ENCODE results near the gene FAM114A1.

FAM114A1 gene

DNA sequence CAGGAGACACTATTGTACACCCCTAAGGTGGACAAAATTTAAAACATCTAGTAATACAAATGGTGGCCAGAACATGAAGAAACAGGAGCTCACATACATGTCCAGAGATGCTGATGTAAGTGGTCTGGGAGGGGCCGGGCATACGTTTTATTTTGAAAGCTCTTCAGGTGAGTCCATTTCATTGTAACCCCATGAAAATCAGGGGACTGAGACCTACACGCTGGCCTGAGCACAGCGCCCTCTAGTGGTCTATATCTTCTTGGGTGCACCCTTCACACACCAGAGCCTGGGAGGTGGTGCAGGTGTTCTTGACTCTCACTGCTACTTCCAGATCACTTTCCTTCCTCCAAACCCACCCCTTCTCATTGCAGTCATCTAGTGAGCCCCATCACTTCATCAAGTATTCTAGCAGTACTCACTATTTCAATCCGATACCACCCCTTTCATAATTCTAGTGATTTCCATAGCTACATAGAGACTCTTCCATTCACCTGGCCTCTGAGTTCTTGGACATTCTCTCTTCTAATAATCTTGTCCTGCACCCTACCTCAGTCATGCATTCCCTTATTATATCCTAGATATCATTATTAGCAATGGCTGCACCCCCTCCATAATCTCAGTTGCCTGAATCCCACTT lies 6.7 kb upstream of the FAM114A1 start:
- no peak for DNase-seq

DNA sequence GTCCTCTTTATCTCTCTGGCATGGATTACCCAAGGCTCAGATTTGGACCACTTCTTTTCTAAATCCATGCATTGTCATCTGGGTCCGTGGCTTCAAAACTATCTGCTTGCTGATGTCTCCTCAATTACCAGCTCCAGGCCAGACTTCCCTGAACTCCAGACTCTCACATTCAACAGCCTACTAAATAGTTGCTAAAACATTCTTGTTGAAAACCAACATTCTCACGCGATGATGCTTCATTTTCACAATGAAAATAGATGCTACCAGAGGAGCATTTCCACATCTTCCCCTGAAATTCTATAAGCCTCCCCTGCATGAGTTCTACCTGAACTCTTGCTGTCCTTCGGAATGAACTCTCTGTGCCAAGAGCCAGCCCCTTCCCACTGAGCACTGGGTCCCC lies 5.8 kb upstream of the FAM114A1 start:
- no peak for DNase-seq

DNA sequence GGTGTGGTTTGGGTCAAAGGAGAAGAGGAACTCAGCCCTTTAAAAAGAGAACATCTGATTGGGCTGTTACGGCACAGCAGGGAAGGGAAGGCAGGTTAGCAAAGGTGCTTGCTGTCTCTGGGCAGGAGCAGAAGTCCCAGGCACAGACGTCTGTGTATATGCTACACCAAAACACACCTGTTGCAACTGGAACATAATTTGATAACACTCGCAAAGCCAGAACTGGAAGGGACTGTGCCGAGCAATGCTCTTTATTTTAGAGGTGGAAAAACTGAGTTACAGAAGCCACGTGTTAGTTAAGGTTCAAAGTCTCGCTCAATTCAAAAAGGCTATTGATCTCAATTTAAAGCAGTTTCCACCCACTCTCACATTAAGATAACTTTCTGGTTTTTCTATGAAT lies 2.2 kb upstream of the FAM114A1 start:
- no peak for DNase-seq

DNA sequence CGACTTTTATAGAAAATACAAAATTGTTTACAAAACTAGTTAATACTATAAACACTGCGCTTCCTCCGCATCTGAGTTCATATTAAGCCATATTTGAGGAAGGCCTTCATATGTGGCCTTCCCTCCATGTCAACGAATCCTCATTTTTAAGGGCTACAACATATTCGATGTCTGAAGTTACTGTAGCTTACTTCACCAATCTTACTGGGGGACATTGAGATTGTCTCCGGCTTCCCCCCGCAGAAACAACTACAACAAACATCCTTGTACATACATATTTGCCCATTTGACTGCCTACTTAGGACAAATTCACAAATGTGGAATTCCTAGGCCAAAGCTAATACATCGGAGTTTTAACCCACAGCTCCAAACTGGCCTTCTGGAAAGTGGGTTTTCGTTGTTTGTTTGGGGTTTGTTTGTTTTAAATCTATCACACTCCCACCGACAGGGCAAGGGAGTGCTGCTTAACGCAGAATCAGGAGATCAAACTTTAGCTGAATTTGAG lies 581 bp upstream of the FAM114A1 start:
- no peak for DNase-seq

DNA sequence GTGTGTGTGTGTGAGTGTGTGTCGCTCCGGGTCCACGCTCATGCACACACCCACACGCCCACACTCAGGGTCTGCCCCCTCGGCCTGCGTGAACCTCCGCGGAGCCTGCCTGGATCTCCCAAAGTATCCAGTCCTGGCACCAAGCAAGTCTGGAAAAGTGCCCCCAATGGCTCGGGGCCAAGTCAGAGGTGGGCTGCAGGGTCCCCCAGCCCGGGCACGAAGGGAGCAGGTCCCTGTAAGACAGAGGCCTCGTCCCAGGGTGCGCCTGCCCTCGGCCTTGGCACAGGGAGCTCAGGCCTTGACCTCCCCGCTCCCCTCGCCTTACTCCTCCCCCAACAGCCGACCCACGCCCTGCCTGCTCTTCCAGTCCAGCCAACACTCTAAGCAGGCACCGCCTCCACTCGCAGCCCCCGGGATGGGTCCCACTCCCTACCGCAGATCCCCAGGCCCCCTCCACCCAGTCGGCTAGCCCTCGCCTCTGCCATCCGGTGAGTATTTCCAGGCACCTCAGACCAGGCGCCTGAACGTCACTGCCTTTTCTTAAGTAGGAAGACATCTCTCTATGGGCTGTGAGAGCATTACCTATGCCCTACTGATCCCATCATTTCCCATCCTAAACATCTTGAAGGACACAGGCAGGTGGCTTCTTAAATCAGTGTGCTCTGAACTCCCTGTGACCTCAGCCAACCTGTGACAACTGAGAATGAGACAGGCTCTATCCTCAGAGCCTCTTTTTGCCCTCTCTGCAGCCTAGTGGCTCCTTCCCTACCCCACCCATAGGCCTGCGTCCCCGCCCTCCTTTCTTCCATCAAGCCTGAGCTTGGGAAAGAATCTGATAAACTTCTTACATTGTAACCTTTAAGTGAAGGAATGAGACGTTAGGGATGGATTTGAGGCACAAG lies 704 bp downstream of the FAM114A1 start:
- DNase-seq, result peak; percentile 78

DNA sequence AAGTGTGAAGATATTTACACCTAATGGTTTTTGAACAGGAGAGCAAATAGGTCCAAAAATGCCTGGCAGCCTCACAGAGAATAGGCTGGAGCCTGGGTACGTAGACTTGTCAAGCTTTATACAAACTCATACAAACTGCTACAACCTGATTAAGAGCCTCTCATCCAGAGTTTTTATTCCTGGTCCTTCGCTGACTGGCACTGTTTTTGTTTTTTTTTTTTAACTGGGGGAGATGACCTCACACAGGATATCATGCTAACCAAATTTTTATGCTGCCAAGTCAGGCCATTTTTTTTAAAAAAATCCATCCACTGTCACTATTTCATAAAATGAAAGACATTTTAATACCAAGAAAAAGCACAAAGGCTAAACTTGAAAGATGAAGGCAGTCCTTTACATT lies 1.9 kb downstream of the FAM114A1 start:
- DNase-seq, result no peak

DNA sequence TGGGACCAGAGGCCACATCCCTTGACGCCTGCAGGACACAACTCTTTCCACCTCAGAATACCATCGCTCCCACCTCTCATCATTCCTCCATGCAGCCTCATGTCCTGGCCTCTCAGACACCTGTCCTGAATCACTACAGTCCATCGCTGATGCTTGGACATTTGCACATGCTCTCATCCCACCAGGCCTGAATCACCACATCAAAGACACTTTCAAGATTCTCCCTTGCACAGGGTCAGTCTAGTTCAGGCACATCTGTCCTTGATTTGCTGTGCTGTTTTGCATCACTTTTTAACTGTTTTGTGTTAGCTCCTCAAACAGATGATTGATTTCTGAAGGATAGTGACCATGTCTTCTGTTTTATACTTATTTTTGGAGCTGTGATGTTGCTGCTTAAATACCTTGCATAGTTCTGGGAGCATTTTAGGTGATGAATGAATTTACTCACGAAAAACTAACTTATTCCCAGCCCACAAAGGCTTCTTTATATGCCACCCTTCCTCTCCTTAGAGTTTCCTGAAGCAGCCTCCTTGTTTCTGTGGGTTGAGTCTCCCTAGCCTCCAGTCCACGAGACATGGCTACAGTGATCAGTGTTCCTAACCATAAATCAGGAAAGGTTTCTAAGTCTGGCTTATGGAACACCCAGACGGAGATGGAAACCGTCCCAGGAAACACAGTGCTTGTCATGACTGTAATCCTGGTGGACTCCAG lies 2.6 kb downstream of the FAM114A1 start:
- no peak for DNase-seq

DNA sequence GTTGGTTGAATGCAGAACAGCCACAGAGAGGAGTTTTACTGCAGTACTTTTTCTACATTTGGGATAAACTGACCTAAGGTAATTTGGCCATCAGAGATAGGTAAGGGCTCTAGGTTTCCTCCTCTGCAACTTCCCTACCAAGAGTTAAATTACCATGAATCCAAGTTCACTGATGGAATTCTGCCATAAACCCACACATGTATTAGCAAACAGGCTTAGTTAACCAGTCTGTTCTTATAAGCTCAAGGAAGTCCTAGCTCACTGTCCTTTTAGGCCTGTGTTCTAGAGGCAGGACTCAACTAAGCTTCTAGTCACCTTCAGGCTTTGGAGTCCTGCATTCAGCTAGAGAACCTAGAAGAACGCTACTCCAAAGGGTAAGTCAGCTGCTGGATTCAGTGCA lies 4.0 kb downstream of the FAM114A1 start:
- no peak for DNase-seq

DNA sequence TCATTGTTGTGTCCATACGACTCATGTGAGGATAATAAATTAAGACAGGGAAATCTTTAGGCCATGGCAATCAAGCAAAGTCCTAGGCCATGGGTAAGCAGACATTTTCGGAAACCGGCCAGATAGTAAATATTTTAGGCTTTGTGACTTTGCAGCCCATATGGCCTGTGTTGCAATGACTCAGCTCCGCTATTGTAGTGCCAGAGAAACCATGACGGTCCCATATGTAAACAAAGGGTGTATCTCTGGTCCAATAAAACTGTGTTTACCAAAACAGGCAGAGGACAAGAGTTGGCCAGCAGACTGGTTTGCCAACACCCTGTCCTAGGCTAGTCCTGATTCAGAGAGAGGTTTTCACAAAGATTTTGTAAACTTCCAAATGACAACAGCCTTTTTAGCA lies 5.0 kb downstream of the FAM114A1 start:
- DNase-seq, result no peak

DNA sequence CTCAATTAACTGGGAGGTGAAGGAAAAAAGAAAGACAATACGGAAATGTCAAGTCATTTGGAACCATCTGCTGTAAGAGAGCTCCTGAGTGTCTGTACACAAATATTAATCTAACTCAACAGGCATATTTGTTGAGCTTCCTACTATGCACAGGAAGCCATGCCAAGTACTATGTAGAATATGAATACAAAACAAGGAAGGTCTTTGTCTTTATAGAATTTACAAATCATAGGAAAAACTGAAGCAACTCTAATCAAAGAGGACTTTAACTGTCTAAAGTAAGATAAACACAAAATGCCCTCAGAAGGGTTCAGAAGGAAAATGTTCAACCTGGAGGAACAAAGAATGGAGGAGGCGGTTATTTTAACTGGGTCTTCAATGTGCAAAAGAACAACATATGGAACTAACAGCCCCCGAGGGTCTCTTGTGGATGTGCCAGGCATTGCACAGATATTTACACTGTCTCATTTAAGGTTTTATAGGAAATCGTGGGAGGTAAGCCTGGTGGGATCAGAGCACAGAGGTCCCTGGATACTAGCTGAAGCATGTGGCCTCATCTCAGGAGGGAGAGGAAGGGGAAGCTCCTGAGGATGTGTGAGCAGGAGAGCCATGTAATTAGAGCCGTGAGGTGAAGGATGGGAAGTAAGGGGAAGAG lies 5.8 kb downstream of the FAM114A1 start:
- no peak for DNase-seq

DNA sequence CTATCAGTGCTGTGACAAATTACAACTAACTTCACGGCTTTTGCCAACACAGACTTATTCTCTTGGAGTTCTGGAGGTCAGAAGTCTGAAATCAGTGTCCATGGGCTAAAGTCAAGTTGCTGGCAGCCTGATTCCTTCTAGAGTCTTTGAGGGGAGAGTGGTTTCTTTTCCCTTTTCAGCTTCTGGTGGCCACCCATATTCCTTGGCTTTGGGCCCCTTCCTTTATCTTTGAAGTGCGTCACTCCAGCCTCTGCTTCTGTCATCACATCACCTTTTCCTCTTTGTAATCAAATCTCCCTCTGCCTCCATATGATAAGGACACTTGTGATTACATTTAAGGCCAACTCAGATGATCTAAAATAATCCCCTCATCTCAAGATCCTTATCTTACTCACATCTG lies 9.0 kb downstream of the FAM114A1 start:
- DNase-seq, result no peak

DNA sequence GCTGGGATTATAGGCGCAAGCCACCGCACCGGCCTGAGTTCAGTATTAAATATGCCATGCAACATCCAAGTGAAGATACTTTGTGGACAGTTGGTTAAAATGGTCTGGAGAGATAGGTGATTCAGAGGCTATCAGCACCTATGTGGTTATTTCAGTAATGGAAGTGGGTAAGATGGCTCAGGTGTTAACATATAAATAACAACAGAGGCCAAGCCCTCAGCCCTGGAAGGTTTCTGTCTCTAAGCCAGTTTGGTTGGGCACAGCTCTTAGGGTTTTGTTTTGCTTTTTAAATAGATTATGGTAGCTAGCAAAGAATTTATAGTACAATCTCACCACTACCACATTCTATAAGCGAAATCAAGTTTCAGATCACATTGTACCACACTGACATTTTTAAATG lies 16.6 kb downstream of the FAM114A1 start:
- DNase-seq, result no peak

DNA sequence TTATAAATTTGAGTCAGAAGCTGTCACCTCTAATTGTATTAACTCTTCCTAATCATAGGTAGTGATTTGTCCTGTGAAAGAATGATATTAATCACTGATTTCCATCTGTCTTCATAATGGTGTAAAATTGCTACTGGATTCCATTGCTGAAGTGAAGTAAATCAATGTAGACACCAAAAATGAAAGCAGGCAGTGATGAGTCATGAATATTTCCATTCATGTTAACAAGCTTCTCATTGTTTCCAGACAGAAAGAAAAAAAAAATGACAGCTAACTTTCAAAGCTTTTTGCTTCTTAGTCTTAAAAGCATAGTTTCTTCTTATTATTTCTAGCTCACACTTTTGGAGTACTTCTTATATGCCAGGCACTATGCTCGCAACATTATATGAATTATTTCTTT lies 21.5 kb downstream of the FAM114A1 start:
- no peak for DNase-seq

DNA sequence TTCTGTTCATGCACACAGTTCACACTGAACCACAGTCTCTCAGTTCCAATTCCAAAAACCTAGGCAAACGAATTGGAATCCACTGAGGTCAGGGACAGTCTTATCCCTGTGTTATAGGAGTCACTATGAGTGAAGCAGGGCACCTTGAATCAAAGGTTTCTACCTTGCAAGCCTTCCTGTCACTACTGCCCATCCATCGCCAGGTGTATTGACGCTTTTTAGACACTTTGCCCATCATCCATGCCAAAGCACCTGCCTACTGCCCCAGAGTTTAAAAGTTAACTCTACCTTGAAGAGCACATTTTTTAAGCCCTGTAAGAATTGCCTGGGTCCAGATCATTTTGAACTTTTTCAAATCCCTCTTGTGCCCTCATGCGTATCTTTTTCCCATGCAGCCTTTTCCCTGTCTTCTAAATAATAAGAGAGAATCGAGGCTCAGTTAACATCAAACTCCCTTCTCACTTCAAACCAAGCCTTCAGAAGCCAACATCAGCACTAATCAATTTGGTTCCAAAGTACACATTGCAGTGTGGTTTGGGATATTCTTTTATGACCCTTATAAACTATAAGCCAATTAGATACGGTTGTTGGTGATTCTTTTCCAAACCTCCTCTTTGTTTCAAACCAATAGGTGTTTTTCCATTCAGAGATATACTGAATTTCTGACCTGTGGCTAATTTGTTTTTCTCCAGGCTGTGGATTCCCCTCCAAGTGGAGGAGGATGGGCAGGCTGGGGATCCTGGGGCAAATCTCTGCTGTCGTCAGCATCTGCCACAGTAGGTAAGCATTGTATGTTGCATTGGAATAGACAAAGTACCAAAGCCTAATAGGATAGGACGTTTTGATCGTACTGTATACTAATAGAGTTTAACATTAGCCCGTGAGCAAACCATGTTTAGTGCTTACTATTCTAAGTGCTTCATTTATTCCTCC lies 23.7 kb downstream of the FAM114A1 start:
- no peak for DNase-seq

DNA sequence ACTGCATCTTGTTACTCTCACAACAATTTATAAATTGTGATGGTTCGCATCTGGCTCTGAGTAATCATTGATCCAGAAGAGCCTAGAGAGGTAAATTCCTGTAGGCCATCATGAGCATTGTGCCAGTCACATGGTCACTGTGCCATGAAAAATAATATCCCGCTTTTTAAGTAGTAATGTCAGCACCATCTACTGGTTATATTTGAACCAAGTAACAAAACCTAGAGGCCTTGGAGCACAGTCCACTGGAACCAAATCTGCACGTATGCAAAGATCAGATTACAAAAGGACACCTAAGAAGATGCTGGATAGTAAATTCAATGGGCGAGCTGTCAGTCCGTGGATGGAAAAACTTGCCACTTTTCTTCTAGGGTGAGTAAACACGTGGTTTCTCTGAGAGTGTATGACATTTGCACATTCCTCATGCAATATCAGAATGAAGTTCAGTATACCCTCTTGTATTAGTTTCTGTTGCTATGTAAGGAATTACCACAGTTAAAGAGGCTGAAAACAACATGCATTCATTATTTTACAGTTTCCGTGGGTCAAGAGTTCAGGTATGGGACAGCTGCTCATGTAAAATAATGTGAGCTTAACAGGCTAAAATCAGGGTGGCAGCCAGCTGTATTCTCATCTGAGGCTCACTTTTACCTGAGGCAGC lies 26.8 kb downstream of the FAM114A1 start:
- no peak for DNase-seq

DNA sequence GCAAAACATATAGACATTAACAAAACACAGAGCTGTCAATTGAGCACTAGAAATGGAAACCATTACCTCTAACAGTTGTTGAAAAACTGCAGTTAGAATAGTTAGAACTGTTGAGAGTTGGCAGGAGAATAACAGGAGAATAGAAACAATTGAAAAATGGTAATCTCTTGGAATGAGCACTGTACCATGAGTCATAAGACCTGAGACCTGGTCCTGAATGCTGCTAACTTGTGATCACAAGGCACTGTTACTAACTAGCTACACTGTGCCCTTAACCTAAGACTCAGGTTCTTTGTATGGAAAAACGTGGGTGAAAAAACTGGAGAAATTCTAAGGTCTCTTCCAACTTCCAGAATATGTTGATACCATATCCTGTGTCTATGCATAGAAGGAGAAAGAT lies 29.3 kb downstream of the FAM114A1 start:
- no peak for DNase-seq

DNA sequence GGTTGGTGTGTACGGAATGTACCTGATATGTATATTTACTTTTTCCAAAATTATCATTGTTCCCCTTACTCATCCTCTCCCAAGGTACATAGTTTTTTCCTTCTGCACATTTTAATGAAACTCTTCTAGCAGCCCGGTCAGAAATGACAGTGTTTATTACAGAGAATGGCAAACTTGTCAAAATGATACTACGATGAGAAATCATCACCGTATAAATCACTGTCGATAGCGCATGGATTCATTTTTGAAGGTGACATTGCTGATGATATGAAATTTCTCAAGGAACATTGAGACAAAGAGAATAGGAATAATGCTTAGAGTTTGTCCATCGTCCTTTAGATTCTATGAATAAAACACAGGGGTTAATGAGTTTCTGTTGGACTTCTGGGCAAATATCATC lies 30.6 kb downstream of the FAM114A1 start:
- no peak for DNase-seq

DNA sequence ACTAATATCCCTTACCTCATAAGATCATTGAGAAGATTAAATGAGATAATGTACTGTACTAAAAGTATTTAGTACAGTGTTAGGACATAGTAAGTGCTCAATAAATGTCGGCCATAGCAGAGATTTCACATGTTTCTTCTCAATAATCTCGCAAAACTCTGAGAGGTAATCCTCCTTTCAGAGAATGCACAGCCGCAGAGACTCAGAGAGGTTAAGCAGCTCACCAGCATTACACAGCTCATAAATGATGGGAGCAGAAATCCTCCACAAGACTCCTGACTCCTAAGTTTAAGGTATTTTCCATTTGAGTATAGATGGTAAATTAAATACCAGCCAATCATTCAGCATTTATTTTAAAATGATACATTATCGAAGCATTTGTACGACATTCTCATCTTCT lies 34.6 kb downstream of the FAM114A1 start:
- no peak for DNase-seq

DNA sequence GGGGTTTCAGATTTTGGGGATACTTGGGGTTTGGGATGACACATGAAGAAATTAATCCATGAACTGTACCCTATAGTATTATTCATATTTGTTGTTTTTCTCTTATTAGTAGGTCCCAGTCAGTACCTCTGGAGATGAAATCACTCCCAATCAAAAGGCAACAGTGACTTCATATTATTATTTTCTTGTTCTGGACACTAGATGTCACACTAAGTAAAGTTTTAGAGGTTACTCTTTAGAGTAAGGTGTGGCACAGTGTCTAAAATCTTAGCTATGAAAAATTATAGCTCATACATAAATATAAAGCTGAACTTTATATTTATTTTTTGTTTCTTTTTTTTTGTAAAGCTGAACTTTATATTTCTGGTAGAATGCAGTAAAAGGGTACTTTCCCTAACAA lies 35.1 kb downstream of the FAM114A1 start:
- DNase-seq, result no peak

DNA sequence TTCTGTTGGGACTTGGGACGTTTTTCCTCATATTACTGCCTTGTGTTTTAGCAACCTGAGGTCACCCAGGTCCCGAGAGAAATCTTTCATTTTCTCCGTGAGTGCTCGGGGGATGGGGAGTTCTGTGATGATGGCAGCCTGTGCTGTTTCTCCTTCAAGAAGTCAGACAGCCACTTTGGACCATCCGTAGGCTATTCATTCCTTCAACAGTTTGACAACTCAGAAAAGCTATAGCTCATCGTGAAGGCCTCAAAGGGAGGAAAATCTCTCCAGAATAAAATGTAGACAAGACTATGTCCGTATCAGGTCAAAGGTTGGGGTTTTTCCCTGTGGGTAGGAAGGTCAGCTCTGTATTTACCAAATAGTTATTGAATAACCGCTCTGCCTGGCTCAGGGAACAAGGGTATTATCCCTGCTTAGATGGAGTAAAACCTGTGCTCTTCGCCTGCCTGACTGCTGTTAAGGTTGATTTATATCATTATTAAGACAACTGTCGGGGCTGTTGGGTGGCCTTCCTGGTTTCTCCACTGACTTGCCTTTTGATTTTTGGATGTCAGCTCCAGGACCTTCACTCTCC lies 36.6 kb downstream of the FAM114A1 start:
- DNase-seq, result no peak

DNA sequence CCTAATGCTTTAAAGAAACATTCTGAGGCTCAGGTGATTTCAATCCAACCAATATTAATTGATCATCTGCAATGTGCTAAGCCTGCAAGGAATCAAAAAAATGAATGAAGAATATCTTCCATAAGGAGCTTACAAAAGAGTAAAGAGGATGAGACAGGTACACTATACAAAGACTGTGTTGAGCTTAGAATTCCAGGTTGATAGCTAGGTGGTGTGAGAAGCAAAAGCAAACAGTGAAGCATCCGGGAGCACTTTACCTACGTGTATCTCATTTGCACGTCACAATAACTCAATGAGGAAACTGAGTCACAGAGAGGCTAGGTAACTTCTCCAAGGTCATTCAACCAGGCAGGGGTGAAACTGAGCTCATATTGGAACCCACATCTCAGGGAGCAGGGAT lies 37.1 kb downstream of the FAM114A1 start:
- no peak for DNase-seq

All from right forelimb (tissue), 1 donor.